ENCODE results near the gene CCDC182. TPM values are rescaled to one million over a fixed set of nuclear protein-coding genes. Genes with fewer than 3 reads are reported as not detected.

CCDC182 gene
- total RNA-seq, 1 donor from 2014 or later, result not detected

DNA sequence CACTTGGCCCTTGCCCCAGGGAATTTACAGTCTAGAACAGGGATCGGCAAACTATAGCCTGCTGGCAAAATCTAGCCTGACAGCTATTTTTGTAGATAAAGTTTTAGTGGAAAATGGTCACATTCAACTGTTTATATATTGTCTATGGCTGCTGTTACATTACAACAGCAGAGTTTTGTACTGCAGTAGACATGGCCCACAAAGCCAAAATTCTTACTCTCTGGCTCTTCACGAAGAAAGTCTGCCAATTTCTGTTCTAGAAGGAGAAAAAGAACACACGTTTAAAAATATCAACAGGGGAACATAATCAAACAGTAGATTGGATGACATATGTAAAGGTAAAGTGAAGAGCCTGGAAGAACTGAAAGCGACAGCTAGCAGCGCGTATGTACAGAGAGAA lies 33.2 kb upstream of the CCDC182 start:
- no peaks in the 10 kb centered on the region for H3K9me3 Mint-ChIP-seq
- TF ChIP-seq CTCF (IDR thresholded peaks at IDR 0.05; ENCODE audit: unreplicated experiment), result no peak
- H3K36me3 Mint-ChIP-seq, result no peaks in the 10 kb centered on the region
- DNase-seq (ENCODE audit: low spot score in 2 of 2, unreplicated experiment in 2 of 2), result no peak
- no peak overlapping the region for H3K27ac Mint-ChIP-seq
- H3K4me3 Mint-ChIP-seq, result no peak overlapping the region
- H3K4me1 Mint-ChIP-seq, result no peaks in the 10 kb centered on the region
- H3K27me3 Mint-ChIP-seq (ENCODE audit: low read depth), result peaks cover 10% of the 10 kb centered on the region

DNA sequence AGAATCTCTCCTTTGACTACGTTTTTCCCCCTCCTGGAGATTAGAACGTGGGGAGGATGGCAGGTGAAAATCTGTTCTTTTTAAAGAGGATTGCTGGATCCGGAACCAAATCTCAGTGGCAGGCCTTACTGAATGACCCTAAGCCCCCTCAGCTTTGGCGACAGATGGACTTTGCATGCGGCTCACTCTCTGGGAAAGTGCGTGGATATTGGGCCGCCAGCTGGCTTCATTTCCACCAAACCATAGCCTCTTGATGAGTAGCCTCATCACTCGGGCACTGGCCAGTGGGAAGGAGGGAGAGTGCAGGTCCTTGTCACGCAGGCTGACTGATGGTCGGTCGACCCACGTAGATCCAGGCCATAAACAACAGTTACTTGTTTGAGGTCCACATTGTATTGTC lies 31.3 kb upstream of the CCDC182 start:
- Mint-ChIP-seq H3K27ac (no peak overlapping the region), H3K36me3 (no peaks in the 10 kb centered on the region), H3K9me3 (no peaks in the 10 kb centered on the region), H3K27me3 (ENCODE audit: low read depth) (peaks cover 13% of the 10 kb centered on the region), H3K4me1 (no peaks in the 10 kb centered on the region), H3K4me3 (no peak overlapping the region)
- no peak for DNase-seq (ENCODE audit: low spot score in 2 of 2, unreplicated experiment in 2 of 2)
- no peak for TF ChIP-seq CTCF (IDR thresholded peaks at IDR 0.05; ENCODE audit: unreplicated experiment)

GRCh38 chr17:57774872-57775271 lies 29.8 kb upstream of the CCDC182 start:
- Mint-ChIP-seq H3K4me1 (no peaks in the 10 kb centered on the region), H3K9me3 (no peaks in the 10 kb centered on the region), H3K27ac (no peak overlapping the region), H3K27me3 (ENCODE audit: low read depth) (peaks cover 14% of the 10 kb centered on the region), H3K36me3 (no peaks in the 10 kb centered on the region), H3K4me3 (no peak overlapping the region)
- DNase-seq (ENCODE audit: low spot score in 2 of 2, unreplicated experiment in 2 of 2), result no peak
- no peak for TF ChIP-seq CTCF (IDR thresholded peaks at IDR 0.05; ENCODE audit: unreplicated experiment)

DNA sequence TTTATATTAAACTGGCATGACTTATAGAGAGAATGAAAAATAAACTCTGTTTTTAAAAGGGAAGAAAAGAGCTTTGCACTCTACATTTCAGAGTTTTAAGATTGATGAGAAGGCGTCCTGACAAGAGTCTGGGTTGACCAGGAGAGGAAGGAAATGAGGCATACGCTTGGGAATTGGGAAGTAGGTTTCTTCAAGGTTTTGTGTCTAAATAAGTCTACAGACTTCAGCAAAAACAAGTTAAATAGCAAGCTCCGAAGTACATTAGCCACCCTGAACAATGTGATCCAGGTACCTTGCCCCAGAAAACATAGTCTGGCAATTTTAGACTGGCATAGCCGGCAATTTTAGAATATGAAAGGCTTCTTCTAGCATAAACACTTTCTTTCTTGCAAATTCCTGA lies 28.5 kb upstream of the CCDC182 start:
- Mint-ChIP-seq H3K9me3 (no peaks in the 10 kb centered on the region), H3K4me1 (no peaks in the 10 kb centered on the region), H3K27ac (no peak overlapping the region), H3K27me3 (ENCODE audit: low read depth) (peaks cover 17% of the 10 kb centered on the region), H3K36me3 (no peaks in the 10 kb centered on the region), H3K4me3 (no peak overlapping the region)
- no peak for TF ChIP-seq CTCF (IDR thresholded peaks at IDR 0.05; ENCODE audit: unreplicated experiment)
- no peak for DNase-seq (ENCODE audit: low spot score in 2 of 2, unreplicated experiment in 2 of 2)

DNA sequence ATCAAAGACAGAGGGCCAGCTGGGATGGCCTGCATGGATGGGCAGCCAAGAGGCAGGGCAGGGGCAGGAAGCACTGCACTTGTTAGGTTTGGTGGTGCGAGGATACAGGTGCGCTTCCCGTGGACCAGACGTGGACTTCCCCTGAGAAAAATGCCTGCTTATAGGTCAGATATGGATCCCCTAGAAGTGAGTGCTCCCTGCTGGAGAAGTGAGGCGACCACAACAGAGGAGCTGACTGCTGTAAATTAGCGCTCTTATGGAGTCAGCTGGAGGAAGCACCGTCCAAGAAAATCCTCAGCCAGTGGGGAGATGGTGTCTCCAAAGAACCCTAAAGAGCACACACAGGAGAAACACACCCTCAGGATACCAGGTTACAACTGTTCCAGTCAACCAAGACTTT lies 27.7 kb upstream of the CCDC182 start:
- H3K4me3 Mint-ChIP-seq, result no peak overlapping the region
- TF ChIP-seq CTCF (IDR thresholded peaks at IDR 0.05; ENCODE audit: unreplicated experiment), result no peak
- no peak for DNase-seq (ENCODE audit: low spot score in 2 of 2, unreplicated experiment in 2 of 2)
- no peak overlapping the region for H3K27ac Mint-ChIP-seq
- peaks cover 20% of the 10 kb centered on the region for H3K27me3 Mint-ChIP-seq (ENCODE audit: low read depth)
- no peaks in the 10 kb centered on the region for H3K36me3 Mint-ChIP-seq
- no peaks in the 10 kb centered on the region for H3K9me3 Mint-ChIP-seq
- peaks cover 3% of the 10 kb centered on the region for H3K4me1 Mint-ChIP-seq

DNA sequence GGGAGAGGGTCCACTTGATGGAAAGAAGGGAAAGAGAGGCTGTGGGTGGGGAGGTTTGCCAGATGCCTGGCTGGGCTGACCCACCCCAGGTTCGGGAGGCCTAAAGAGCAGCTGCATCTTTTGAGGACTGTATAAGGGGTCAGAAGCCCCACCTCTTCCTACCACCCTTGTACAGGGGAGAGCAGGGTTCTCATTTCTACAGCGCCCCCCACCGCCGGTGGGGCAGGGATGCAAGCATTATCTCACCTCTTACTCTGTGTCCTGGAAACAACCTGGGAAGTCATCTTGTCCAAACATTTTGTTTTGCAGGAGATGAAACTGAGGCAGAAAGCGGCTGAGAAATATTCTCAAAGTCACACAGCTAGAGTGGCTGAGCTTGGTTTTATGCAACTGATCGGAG lies 22.5 kb upstream of the CCDC182 start:
- no peak for DNase-seq (ENCODE audit: low spot score in 2 of 2, unreplicated experiment in 2 of 2)
- Mint-ChIP-seq H3K4me1 (peaks cover 9% of the 10 kb centered on the region), H3K4me3 (no peak overlapping the region), H3K9me3 (no peaks in the 10 kb centered on the region), H3K36me3 (no peaks in the 10 kb centered on the region), H3K27me3 (ENCODE audit: low read depth) (peaks cover 18% of the 10 kb centered on the region), H3K27ac (no peak overlapping the region)
- no peak for TF ChIP-seq CTCF (IDR thresholded peaks at IDR 0.05; ENCODE audit: unreplicated experiment)

All from mesothelial cell of epicardium (in vitro differentiated cells).